ENCODE results near the gene CLTB.
A peak's percentile ranks its signal among the peaks of the same experiment; 100 is the strongest.
"Not testable (repeated sequence)": the region's sequence is repeated elsewhere in the genome, so short reads cannot be mapped to it uniquely, and the experiment has no call there.

Gene CLTB

DNA sequence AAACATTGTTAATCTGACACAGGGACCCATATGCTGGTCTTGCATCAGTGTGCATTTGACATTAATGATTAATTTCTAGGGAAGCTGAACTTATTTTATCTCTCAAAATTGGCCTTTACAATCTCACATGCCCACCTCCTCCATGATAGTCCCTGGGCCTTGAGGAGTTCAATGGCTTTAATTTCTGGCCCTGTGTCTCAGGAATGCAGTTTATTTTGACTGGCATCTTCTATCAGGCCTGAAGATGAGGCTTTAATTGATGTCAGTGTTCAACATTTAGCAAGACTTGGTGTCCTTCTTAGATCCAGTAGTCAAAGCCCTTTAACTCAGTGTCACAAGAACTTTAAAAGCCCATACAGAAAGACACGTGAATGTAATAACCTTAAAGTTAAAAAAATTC is 10.5 kb upstream of the CLTB start:
- no peak for DNase-seq

DNA sequence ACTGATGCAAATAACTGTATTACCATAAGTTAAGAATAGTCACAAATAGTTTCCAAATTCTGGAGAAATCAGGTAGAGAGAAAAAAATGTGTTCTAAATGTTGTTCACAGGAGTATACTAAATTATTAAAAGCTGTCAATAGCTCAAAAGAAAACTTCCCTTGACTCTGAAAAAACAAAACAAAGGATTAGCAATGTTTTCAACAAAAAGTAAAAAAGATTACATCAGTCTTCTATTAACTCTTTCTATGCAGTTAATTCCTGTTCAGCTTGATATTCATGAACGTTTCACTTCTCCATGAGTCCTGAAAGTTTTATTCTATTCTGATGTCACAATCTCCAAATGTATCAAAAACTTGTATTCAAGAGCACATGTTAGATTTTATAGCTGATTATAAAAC is 9.5 kb upstream of the CLTB start:
- DNase-seq: no peak

- DNase-seq: no peak
Observed at GRCh38 chr5:176425138-176425537, 8.8 kb upstream of the CLTB start.

GRCh38 chr5:176424181-176424580 is 7.8 kb upstream of the CLTB start:
- no peak for DNase-seq

- DNase-seq: no peak
Observed at GRCh38 chr5:176420972-176421544, 4.7 kb upstream of the CLTB start.

GRCh38 chr5:176420086-176420485 is 3.7 kb upstream of the CLTB start:
- no peak for DNase-seq

GRCh38 chr5:176418251-176418650 is 1.9 kb upstream of the CLTB start:
- DNase-seq: no peak

DNA sequence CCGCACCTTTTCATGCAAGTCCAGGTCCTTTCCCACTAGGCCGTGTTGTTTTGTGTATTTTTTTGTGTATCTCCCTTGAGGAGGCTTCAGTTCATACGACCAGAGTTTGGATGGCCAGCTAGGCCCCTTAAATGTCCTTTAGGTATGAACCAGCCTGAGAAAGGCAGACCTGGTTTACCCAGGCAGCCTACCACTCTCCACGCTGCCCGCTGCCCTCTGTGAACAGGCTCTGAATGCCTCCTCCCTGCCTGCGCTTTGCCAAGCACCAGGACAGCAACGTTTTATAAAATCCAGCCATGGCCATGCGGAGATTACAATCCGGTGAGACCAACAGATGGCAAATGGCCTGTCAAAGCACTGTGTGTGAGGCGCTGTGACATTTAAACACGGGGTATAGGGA is 626 bp upstream of the CLTB start:
- no peak for DNase-seq

- DNase-seq: no peak
Observed at GRCh38 chr5:176415240-176415951, 943 bp downstream of the CLTB start.

DNA sequence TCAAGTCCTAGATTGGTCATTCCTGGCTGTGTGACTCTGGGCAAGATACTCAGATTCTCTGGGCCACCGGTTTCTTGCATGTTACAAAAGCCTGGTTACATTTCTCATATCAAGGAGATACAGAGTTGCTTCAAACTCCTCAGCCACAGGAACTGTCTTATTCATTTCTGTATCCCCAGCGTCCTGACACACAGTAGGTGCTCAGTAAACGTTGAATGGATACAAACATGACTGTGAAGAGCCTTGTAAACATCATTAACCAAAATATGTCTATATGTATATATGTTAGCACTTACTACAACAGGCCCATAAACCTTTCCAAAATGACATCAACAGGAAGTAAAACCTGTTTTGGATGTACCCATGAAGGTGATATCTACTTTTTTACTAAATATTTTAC is 1.6 kb downstream of the CLTB start:
- no peak for DNase-seq

- DNase-seq: no peak
Observed at GRCh38 chr5:176413709-176414191, 2.6 kb downstream of the CLTB start.

DNA sequence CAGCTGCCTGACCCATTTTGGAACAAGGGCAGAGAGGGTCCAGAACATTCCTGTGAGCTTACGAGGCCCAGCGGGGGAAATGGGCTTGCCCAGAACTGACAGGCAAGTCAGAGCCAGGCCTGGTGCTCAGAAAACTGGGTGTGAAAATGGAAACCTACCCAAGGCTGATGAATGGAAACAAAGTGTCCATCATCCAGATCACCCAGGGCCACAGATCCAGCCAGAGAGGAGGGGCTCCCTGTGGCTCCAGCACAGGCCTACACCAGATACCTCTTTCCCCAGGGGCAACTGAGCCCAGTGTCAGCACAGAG is 3.1 kb downstream of the CLTB start:
- peak; percentile 28 for DNase-seq

DNA sequence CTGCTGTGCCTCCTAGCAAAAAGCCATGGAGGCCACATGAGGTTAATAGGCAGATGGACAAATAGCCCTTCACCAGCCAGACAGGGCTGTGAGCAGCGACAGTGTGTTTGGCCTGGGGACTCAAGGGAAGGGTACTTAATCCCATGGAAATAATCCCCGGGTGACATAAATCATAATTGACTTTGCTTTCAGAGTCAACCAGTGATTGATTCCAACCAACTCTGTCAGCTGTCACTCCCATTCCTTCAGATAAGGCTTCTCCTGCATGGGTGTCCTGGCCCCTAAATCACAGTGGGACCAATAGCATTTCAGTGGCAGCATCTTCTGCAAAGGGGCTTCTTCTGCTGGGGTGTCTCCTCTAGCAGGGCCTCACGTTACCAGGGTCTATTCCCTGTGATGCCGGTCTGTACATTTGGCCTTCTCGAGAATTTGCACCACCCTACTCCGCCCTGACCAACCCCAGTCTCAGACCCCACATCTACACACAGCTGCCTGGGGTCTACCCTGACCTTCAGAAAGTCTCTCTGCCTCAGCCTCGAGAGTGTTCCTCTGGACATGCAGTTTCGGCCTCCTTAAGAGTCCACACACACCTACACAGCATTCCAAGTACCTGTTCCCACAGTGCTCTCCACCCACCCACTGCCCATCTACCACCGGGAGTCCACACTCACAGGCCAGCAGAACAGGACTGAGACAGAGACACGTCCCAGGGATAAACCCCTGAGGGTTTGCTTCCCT is 3.7 kb downstream of the CLTB start:
- no peak for DNase-seq

DNA sequence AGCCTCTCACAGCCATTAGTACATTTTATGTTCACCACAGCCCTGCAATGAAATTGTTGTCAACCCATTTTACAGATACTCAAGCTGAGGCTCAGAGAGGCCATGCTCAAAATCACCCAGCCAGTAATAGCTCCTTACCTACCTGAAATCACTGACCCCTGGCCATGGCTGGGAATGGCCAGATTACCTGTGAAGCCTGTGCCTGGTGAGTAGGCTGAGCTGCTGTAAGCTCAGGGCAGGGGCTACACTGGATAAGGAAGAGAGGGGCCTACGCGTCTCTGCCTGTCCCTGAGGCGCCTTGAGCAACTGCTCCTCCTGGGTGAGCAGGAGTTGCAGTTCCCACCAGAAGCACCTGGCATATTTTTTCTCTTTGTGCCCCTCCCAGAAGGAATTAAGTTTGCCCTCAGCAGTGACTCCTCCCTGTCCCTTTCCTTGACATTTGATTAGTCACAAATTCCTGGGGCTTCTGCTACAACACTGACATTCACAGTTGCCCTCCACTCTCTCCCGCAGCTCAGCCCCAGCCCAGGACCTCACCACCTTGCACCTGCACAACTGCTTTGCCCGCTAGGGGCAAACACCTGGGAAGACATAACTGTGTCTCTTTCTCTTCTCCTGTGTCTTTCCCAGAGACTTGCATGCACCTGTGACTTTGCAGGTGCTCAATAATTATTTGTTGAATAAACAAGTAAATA is 5.7 kb downstream of the CLTB start:
- DNase-seq: no peak

- DNase-seq: no peak
Observed at GRCh38 chr5:176409765-176410164, 6.6 kb downstream of the CLTB start.

- DNase-seq: no peak
Observed at GRCh38 chr5:176408590-176408989, 7.7 kb downstream of the CLTB start.

DNA sequence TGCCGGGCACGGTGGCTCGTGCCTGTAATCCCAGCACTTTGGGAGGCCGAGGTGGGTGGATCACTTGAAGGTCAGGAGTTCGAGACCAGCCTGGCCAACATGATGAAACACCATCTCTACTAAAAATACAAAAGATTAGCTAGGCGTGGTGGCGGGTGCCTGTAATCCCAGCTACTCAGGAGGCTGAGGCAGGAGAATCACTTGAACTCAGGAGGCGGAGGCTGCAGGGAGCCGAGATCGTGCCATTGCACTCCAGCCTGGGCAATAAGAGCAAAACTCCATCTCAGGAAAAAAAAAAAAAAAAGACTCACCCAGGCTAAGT is 8.1 kb downstream of the CLTB start:
- not testable (repeated sequence) for DNase-seq

- no peak for DNase-seq
Observed at GRCh38 chr5:176407456-176408251, 8.7 kb downstream of the CLTB start.

DNA sequence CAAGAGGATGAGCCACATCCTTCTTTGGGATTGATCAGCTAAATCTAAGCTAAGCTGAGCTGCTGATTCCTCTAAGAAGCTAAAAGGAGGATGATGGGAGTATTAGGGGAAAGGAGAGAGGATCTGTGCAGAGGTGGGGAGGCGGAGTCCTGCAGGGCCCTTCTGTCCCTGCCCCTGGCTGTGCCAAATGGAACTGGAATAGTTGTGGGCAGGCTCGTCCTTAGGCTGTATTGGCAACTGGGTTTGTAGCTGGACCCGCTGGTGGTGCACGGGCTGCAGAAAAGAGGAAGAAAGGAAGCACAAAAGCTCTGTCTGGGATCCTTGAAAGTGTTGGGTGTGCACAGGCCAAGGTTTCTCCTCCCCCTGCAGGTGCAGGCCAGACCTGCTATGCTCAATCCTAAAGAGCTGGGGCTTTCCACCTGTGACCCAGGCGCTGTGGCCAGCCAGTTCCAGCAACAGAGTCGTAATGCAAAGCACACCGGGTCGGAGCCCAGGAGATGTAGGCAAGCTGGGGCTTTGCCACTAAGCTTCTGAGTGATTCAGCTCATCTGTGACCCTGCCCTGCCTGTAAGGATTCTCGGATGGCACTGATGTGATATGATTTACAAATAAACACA is 9.8 kb downstream of the CLTB start:
- no peak for DNase-seq

DNA sequence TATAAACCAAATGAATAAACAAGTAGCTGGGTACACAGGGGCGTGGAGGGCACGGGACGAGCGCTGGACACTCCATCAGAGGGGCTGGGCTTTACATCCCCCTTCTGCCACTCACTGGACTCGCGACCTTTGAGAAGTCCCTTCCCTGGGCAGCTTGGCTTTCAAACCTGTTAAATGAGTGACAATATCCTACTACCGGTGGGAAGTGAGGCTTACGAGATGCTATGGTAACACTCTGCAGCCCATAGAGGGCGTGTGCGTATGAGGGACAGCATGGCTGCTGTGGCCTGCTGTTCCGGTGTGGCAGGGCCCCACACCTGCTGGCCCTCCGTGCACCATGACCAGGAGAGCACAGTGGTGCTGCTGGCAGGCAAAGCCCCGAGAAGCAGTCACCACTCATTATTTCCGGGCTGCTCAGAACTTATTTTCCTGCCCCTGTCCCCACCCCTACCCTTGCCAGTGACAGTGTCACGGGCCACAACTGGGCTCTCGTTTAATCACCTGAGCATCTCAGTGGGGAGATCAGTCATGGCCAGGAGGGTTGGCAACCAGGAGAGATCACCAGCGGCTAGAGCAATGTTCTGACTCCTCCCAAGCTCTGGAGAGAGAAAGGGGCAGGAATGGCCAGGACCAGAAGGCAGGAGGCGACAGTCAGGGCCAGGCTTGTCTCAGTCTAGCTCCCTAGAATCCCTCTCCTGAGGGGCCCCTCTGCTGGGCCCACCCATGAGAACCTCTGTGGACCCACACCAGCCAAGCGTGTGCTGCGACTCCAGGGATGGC is 10.5 kb downstream of the CLTB start:
- no peak for DNase-seq

DNA sequence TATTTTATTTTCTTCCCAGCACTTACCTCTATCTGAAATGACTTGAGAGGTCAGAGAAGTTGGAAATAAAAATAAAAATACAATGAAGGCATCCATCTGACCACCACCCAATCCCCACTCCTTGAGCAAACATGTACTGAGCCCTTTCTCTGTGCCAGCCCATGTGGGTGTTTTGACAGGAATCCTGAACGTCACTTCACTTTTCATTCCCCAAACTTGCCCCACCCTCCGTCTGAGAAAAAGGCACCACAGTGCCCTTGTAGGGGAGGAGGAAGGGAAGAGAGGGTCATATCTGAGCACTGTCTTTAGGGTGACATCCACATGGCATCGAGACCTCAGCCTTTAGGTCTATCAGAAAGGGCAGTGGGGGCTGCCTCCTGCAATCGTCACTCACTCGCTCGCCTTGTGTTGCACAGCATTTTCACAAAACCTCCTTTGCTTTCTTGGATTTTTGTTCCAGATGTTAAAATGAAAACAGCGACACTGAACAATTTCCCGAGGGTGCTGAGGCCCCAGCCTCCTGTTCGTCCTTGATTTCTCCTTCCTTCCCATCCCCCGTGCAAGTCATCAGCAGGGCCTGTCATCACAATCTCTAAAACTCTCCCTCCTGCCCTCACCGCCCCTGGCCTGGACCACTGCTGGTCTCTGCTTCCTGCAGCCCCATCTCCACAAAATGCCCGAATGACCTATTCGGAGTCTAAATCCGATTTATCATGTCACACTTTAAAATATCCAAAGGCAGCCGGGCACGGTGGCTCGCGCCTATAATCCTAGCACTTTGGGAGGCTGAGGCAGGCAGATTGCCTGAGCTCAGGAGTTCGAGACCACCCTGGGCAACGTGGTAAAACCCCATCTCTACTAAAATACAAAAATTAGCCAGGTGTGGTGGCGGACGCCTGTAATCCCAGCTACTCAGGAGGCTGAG is 14.8 kb downstream of the CLTB start:
- no peak for DNase-seq
